Measurements from ENCODE around the gene CLMN.

DNA sequence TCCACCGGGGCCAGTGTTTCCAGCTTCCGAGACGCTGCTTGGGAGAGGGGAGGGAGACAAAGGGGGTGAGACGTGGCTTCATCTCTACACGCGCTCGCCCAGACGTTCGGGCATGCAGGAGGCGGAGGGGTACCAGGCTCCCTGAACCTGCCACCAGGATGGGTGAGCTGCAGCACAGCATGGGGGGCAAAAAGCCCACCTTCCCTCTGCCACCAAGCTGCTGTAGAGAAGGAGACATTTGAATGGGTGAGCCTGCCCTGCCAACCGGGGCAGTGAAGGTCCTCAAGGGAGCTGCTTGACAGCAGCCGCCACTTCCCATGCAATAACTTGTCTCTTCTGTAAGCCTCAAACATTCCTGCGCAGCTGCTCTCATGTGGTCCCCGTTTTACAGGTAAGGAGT, 83.9 kb downstream of the CLMN start:
- TF ChIP-seq, protein P1, sequence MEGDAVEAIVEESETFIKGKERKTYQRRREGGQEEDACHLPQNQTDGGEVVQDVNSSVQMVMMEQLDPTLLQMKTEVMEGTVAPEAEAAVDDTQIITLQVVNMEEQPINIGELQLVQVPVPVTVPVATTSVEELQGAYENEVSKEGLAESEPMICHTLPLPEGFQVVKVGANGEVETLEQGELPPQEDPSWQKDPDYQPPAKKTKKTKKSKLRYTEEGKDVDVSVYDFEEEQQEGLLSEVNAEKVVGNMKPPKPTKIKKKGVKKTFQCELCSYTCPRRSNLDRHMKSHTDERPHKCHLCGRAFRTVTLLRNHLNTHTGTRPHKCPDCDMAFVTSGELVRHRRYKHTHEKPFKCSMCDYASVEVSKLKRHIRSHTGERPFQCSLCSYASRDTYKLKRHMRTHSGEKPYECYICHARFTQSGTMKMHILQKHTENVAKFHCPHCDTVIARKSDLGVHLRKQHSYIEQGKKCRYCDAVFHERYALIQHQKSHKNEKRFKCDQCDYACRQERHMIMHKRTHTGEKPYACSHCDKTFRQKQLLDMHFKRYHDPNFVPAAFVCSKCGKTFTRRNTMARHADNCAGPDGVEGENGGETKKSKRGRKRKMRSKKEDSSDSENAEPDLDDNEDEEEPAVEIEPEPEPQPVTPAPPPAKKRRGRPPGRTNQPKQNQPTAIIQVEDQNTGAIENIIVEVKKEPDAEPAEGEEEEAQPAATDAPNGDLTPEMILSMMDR (IDR thresholded peaks at IDR 0.05; ENCODE audit: low read length): no peak
- no peak for TF ChIP-seq EZH2 (IDR thresholded peaks at IDR 0.05; ENCODE audit: borderline replicate concordance, low read length)
